ENCODE measurements around the gene SLC26A9. TPM values are rescaled to one million over a fixed set of nuclear protein-coding genes. Genes with fewer than 3 reads are reported as not detected.

Gene SLC26A9
- total and polyA plus RNA-seq, 2 donors (not counting 3 experiments of a cell fraction or from before 2014, with no cell fraction given): 0.10 to 0.20 TPM

DNA sequence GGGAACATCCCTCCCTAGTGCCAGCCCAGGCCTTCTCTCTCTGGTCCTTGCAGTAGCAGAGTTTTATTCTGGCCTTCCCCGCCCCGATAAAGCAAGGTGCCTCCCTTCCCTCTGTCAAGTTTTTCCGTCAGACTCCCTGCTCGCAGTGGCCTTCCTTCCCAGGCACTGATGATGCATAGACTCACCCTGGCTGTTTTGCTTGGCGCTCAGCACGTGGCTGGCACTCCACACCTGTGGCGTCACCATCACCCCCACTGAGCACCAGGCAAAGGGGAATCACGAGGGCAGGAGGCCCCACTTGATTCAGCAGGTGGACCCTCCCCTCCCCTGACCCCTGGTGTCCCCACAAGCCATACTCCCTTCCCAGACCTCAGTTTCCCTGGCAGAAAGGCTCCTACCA lies 7.4 kb downstream of the SLC26A9 start:
- POLR2A ChIA-PET: no interaction called here
- no TSS peak for BruUV-seq (replicated peaks)
- Histone ChIP-seq H3K9ac (replicated peaks; ENCODE audit: extremely low read depth, insufficient read depth, low read length) (no peak overlapping the region), H2AFZ (ENCODE audit: low read depth, low read length) (no peak overlapping the region), H3K36me3 (ENCODE audit: control insufficient read depth in 2 of 2, extremely low read depth in 1 of 2, insufficient read depth in 2 of 2, low read length in 2 of 2) (no peaks in the 10 kb centered on the region), H3K4me1 (ENCODE audit: control insufficient read depth, extremely low read depth, insufficient read depth, low read length) (peaks cover 35% of the 10 kb centered on the region), H3K4me3 (replicated peaks in 1 of 3; ENCODE audit: insufficient read depth in 1 of 3, low read depth in 1 of 3, low read length in 3 of 3) (no peak overlapping the region), H3K9me3 (replicated peaks; ENCODE audit: control insufficient read depth, insufficient read depth, low read length) (no peaks in the 10 kb centered on the region), H4K20me1 (replicated peaks; ENCODE audit: control insufficient read depth, extremely low read depth, insufficient read depth, low read length) (no peaks in the 10 kb centered on the region), H3K27me3 (ENCODE audit: control insufficient read depth in 2 of 2, insufficient read depth in 2 of 2, low read length in 2 of 2) (no peaks in the 10 kb centered on the region), H3K79me2 (ENCODE audit: control insufficient read depth, insufficient read depth, low read length) (no peaks in the 10 kb centered on the region), H3K27ac (ENCODE audit: insufficient read depth, low read depth, low read length) (no peak overlapping the region), H3K9me1 (replicated peaks; ENCODE audit: control insufficient read depth, extremely low read depth, insufficient read depth, low read length) (no peaks in the 10 kb centered on the region), H3K4me2 (ENCODE audit: insufficient read depth, low read length) (no peak overlapping the region)
- TF ChIP-seq EZH2 (IDR thresholded peaks at IDR 0.05; ENCODE audit: borderline replicate concordance, low read depth, low read length, severe bottlenecking): no peak
- no peak for TF ChIP-seq GATA2 (IDR thresholded peaks at IDR 0.05; ENCODE audit: insufficient read depth, insufficient read length, low read depth, low read length)
- no peak for TF ChIP-seq FOS (IDR thresholded peaks at IDR 0.05; ENCODE audit: borderline replicate concordance, insufficient read depth, low read length)
- dilution Hi-C loops (cut with MboI; ENCODE audit: extremely low pct_ligation_motif_present, low sequenced_read_pairs): no loop called here
- no peak for DNase-seq (ENCODE audit: low read depth, low spot score)
- CTCF ChIA-PET: interaction anchor here (27.5 kb wide), 1 partner anchor 46 kb away, joined by 1606 read pairs; no protein-coding TSS in a partner anchor
- FAIRE-seq: no peak
- intact Hi-C loops (cut with micrococcal nuclease): loop anchor here (2.0 kb wide), 1 partner anchor 17 kb away; no protein-coding TSS in a partner anchor

DNA sequence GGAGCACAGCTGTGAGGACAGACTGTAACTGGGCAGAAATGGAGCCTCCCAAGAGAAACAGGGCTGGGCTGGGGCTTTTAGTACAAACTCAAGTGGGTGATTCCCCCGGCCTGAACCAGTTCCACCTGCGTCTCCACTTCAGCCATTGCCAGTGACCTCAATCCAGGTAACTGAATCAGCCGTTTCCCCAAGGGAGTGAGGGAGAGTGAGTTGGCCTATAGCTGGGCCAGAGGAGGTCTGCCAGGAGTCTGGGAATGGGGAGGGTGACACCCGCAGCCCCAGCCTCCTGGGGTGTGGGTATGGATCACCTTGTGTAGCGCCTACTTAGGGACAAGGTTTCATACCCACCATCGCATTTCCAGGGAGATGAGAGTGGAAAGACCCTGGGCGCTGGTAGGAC lies 8.5 kb downstream of the SLC26A9 start:
- Histone ChIP-seq H3K4me2 (ENCODE audit: insufficient read depth, low read length) (no peak overlapping the region), H3K9ac (replicated peaks; ENCODE audit: extremely low read depth, insufficient read depth, low read length) (no peak overlapping the region), H3K4me1 (ENCODE audit: control insufficient read depth, extremely low read depth, insufficient read depth, low read length) (peaks cover 35% of the 10 kb centered on the region), H3K36me3 (ENCODE audit: control insufficient read depth in 2 of 2, extremely low read depth in 1 of 2, insufficient read depth in 2 of 2, low read length in 2 of 2) (no peaks in the 10 kb centered on the region), H4K20me1 (replicated peaks; ENCODE audit: control insufficient read depth, extremely low read depth, insufficient read depth, low read length) (no peaks in the 10 kb centered on the region), H3K9me3 (replicated peaks; ENCODE audit: control insufficient read depth, insufficient read depth, low read length) (no peaks in the 10 kb centered on the region), H3K79me2 (ENCODE audit: control insufficient read depth, insufficient read depth, low read length) (no peaks in the 10 kb centered on the region), H3K9me1 (replicated peaks; ENCODE audit: control insufficient read depth, extremely low read depth, insufficient read depth, low read length) (no peaks in the 10 kb centered on the region), H3K4me3 (replicated peaks in 1 of 3; ENCODE audit: insufficient read depth in 1 of 3, low read depth in 1 of 3, low read length in 3 of 3) (no peak overlapping the region), H3K27me3 (ENCODE audit: control insufficient read depth in 2 of 2, insufficient read depth in 2 of 2, low read length in 2 of 2) (no peaks in the 10 kb centered on the region), H2AFZ (ENCODE audit: low read depth, low read length) (no peak overlapping the region), H3K27ac (ENCODE audit: insufficient read depth, low read depth, low read length) (peak overlapping the region; percentile 76)
- dilution Hi-C loops (cut with MboI; ENCODE audit: extremely low pct_ligation_motif_present, low sequenced_read_pairs): no loop called here
- DNase-seq (ENCODE audit: low read depth, low spot score) (no peak), FAIRE-seq (no peak)
- TF ChIP-seq, protein P1, sequence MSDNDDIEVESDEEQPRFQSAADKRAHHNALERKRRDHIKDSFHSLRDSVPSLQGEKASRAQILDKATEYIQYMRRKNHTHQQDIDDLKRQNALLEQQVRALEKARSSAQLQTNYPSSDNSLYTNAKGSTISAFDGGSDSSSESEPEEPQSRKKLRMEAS (IDR thresholded peaks at IDR 0.05; ENCODE audit: insufficient read depth, insufficient read length): no peak
- no peak for TF ChIP-seq GATA2 (IDR thresholded peaks at IDR 0.05; ENCODE audit: insufficient read depth, insufficient read length, low read depth, low read length)
- no peak for TF ChIP-seq MYC (IDR thresholded peaks at IDR 0.05; ENCODE audit: low read depth, low read length)
- TF ChIP-seq POLR2A (IDR thresholded peaks at IDR 0.05; ENCODE audit: low read depth, low read length): no peak
- no peak for TF ChIP-seq POLR2AphosphoS5 (IDR thresholded peaks at IDR 0.05; ENCODE audit: insufficient read depth, low read depth, low read length)
- no peak for TF ChIP-seq FOS (IDR thresholded peaks at IDR 0.05; ENCODE audit: borderline replicate concordance, insufficient read depth, low read length)
- TF ChIP-seq JUN (IDR thresholded peaks at IDR 0.05; ENCODE audit: borderline replicate concordance, insufficient read depth, insufficient read length, low read depth): no peak
- ChIA-PET POLR2A (no interaction called here), CTCF (interaction anchor here (1.2 to 27.5 kb wide), 3 partner anchors 10 to 47 kb away, joined by 3 to 1606 read pairs (median 10); no protein-coding TSS in a partner anchor)
- no TSS peak for BruUV-seq (replicated peaks)
- intact Hi-C loops (cut with micrococcal nuclease): no loop called here
